GM19324 (cell line): ENCODE measurements around the gene AP2B1.

Source experiments
- ATAC-seq: cut with Tn5 transposase; IDR thresholded peaks from one replicate; pipeline ENCODE4 v1.9.1; 2021; ENCODE audit warnings: mild to moderate bottlenecking, moderate library complexity; ENCODE audit not compliant: unreplicated experiment, low FRiP score

AP2B1 gene

GRCh38 chr17:35725802-35726126 is 138.6 kb downstream of the AP2B1 start:
- no peak for ATAC-seq

GRCh38 chr17:35726127-35726952 is 139.2 kb downstream of the AP2B1 start:
- no peak for ATAC-seq

- ATAC-seq: no peak
These were observed 139.9 kb downstream of the AP2B1 start for GRCh38 chr17:35726953-35727460.

- ATAC-seq: no peak
These were observed 140.5 kb downstream of the AP2B1 start for GRCh38 chr17:35727635-35728034.

- ATAC-seq: no peak
These were observed 141.4 kb downstream of the AP2B1 start for GRCh38 chr17:35728551-35728950.

GRCh38 chr17:35729405-35729833 is 142.3 kb downstream of the AP2B1 start:
- ATAC-seq: no peak

- ATAC-seq: no peak
These were observed 143.4 kb downstream of the AP2B1 start for GRCh38 chr17:35730400-35731005.

- ATAC-seq: no peak
These were observed 144.3 kb downstream of the AP2B1 start, which contains the start of gene RASL10B for GRCh38 chr17:35731239-35731916. Gene RASL10B (plus strand): TSS chr17:35731639. CDS start chr17:35735185, 3,546 bp downstream.

GRCh38 chr17:35731917-35732805 is 145.0 kb downstream of the AP2B1 start:
- ATAC-seq: no peak

GRCh38 chr17:35732806-35733136 is 145.6 kb downstream of the AP2B1 start:
- no peak for ATAC-seq

GRCh38 chr17:35733366-35733765 is 146.2 kb downstream of the AP2B1 start:
- ATAC-seq: no peak

- ATAC-seq: no peak
These were observed 147.3 kb downstream of the AP2B1 start for GRCh38 chr17:35734396-35734795.

- ATAC-seq: no peak
These were observed 148.1 kb downstream of the AP2B1 start for GRCh38 chr17:35735036-35735805.

- ATAC-seq: no peak
These were observed 149.1 kb downstream of the AP2B1 start for GRCh38 chr17:35736236-35736635.

- no peak for ATAC-seq
These were observed 151.5 kb downstream of the AP2B1 start for GRCh38 chr17:35738519-35739133.

GRCh38 chr17:35740216-35740615 is 153.1 kb downstream of the AP2B1 start:
- ATAC-seq: no peak

- no peak for ATAC-seq
These were observed 154.1 kb downstream of the AP2B1 start for GRCh38 chr17:35740997-35741931.

GRCh38 chr17:35742496-35742895 is 155.4 kb downstream of the AP2B1 start:
- ATAC-seq: no peak
